GM21447 (cell line): ENCODE measurements around the gene PDCL3.

Experiments
- ATAC-seq: cut with Tn5 transposase; IDR thresholded peaks from one replicate; pipeline ENCODE4 v1.9.1; 2021; ENCODE audit not compliant: unreplicated experiment

The PDCL3 gene

DNA sequence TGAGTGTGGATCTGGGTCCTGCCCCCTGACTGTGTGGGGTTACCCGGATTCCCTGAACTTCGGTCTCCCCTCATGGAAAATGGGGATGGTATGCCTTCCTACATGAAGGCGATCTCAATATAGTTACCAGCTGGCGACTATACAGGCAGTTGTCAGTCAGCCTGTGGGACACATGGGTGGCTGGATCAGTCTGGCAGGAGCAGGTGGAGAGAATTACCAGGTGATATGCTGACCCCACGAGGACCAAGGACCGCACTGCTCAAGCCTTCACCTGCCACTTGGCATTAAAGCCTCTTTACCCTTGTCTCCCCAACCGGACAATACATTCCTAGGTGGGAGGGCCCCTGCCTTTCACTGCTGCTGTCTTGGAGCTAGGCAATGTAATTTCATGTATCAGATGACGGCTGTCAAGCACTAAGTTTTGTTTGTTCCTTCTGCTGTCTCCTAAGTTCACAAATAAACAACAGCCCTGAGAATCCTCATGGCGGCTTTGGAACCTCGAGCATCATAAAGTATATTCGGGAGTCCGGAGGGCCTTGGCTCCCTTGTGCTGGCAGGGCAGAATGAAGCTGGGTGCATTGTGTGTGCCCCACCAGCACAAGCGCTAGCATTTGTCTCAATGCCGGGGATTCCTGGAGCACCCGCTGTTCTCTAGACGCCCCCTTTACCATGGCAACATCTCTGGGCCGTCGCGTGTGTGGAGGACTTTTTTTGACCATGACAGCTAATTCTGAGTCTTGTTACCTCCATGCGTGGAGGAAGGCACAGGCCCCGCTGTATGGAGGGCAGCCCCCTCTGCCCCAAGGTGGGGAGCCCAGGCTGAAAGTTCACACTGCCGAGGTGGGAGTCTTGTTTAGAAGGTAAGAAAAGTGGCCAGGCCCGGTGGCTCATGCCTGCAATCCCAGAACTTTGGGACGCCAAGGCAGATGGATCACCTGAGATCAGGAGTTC lies 48.6 kb downstream of the PDCL3 start:
- no peak for ATAC-seq

DNA sequence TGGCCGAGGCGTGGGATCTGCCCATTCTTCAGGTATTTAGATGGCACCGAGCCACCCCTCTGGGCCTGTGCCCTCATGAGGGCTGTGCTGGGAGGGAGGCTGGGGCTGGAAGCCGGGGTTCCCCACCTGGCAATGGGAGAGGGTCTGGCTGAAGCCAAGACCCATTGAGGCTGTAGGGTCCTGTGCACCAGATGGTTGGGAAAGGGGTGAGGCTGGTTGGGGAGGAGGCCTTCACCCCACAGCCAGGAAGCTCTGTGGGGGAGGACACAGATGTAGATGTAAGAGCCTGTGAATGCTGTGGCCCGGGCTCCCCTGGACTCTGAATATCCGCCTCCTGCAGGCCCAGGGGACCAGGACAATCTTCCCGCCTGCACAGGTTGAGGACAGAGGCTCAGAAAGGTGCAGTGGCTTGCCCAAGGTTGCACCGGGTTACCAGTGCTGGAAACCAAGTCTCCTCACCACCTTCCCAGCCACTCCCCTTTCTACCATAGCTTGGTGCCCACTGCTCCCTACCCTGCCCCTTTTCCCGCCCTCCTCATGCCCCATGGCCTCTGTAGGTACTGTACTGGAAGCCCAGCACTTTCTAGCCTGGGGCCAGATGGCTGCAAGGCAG lies 49.7 kb downstream of the PDCL3 start:
- ATAC-seq: no peak

DNA sequence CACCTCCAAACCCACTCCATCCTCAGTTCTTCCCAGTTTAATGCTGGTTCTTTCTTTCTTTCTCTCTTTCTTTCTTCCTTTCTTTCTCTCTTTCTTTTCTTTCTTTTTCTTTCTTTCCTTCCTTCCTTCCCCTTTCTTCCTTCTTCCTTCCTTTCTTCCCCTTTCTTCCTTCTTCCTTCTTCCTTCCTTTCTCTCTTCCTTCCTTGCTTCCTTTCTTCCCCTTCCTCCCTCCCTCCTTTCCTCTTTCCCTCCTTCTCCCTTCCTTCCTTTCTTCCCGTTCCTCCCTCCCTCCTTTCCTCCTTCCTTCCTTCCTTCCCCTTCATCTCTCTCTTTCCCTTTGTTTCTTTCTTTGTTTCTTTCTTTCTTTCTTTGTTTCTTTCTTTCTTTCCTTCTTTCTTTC lies 50.9 kb downstream of the PDCL3 start:
- no peak for ATAC-seq

- ATAC-seq: no peak
These were observed 51.7 kb downstream of the PDCL3 start for GRCh38 chr2:100614455-100615000.

DNA sequence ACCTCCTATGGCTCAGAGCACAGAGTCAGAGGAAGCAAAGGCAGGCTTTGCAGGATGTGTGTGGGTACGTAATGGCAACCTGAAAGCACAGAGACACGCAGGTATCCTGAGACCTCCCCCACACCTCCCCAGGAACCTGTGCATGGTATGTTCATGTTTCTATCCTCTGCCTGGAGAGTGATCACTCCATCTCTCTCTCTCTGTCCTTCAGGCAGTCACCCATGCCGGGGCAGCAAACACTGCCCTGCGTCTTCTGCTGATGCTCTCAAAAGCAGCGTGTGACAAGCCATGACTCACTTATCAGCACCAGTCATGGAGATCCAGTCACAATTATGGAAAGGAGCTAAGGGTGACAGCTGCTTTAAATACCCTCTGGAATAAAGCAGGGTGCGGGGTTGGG lies 52.7 kb downstream of the PDCL3 start:
- no peak for ATAC-seq

DNA sequence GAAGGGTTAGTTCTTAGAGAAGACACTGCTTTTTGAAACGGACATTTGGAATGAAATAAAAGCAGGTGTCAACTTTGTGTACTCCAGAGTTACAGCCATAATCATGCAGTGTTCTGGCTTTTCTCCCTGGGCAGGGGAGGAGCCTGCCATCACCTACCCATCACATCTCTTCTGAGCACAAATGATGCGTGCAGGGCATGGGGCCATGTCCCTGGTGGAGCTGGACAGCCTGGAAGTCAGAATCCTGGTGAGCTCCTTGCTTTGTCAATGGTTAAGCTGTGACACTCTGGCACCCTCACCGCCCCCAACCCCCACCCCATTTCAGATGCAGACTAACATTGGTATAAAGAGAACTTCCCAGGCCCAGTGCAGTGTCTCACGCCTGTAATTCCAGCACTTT lies 53.1 kb downstream of the PDCL3 start:
- no peak for ATAC-seq

DNA sequence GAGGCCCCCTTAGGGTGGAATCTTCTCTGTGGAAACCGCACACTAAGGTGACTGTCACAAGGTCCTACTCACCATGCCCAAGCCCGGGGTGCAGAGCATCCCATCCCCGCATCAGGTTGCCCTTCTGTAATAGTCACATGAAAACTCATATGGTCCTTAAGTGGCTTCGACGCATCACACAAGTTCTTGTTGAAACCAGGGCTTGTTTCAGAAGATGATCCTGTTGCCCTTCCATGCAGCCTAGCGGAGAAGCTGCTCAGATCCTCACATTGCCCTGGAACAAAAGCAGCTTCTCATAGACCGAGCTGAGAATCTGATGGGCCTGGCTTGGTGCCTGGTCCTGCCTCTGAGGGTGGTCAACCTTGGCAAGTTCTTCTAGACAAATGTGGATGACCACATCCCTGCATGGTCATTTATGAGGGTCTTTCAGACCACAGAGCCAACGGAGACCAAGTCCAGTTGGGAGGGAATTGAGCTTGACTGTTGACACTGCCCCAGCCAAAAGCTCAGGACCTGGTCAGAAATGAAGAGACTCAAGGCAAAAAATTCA lies 54.1 kb downstream of the PDCL3 start:
- no peak for ATAC-seq

- ATAC-seq: no peak
These were observed 57.2 kb downstream of the PDCL3 start for GRCh38 chr2:100619951-100620350.

GRCh38 chr2:100620481-100620880 lies 57.7 kb downstream of the PDCL3 start:
- ATAC-seq: no peak

DNA sequence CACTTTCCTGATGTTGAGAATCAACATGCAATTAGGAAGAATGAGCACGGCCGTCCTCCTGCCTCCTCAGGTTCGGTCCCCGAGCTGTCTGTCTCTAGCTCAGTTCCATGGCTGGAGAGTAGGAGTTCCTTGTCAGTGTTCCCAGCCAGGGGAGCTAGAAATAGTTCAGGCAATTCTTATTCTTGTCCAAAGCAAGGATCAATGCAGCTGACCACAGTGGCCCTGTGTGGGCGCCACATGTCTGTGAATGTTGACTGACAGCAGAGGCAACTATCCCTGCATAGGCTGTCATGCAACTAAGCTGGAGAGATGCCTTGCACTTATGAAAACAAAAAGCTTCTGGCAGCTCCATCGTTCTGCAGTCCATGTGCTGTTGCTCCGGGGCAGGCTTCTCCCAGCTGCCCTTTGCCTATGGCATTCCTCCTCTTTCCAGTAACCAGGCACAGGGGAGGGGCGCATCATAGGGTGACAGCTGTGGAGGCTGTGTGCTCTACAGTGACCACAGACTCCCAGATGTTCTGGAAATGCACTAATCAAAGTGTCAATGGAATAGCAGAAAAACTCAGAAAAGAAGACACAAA lies 58.7 kb downstream of the PDCL3 start:
- ATAC-seq: no peak

DNA sequence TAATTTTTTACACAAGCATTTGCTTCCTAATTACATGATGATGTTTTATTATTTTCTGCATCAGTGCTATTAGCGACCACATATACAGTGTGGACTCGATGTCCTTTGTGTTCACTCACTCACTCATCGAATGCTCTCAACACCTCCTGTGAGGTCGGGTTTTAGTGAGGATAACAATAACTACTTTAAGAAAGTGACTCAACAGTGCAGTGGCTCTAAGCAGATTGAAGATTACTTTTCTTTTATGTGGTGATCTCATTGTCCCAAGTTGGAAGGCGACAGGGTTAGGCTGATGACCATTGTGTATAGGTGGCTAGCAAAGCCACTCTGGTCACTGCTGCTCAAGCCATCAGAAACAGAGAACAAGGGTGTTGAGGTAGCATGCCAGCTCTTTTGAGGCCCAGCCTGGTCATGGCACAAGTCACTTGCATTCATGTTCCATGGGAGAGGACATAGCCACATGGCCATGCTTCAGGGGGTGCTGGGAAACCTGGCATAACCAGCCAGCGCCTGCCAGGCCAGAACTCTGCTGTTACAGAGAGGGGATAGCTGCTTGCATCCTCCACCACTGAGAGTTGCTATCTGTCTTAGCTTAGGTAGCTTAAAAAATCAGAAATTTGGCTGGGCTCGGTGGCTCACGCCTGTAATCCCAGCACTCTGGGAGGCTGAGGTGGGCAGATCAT lies 60.4 kb downstream of the PDCL3 start:
- ATAC-seq: no peak

GRCh38 chr2:100623930-100624329 lies 61.1 kb downstream of the PDCL3 start:
- no peak for ATAC-seq

DNA sequence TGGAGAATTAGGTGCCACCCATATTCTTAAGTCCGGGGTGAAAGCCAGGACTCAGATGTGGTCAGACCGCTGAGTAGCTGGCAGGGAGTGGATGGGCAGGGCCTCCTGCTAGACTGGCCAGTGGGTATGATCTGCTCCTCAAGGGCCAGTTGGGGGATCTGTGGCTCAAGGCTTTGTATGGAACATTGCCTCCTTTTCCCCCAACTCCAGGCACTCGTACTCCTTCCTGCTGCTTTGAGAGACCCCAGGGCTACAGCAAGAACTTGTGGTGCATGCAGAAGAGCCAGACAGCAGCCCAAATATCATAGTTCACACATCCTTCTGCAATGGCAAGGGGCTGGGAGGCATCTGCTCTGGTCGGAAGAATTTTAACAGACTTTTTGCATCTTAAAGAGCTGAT lies 61.7 kb downstream of the PDCL3 start:
- no peak for ATAC-seq

DNA sequence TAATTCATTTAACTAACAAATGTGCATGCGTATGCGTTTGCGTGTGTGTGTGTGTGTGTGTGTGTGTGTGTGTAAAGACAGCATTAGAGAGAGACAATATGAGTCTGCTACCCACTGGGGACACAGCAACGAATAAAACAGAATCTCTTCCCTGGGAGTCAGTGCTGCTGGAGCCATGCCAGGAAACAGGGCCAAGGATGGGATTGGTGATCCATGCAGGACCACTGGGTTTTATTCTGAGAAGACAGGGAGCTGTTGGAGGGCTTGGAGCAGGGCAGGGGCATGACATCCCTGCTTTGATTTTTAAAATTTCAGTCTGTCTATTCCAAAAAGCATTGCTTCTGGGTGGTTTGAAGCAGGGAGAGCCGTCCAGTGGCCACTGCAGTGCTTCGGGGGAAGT lies 62.9 kb downstream of the PDCL3 start:
- ATAC-seq: no peak
